Activated T-helper 1 cell treated with Interleukin-2 at 50 U/mL for 16 hours (primary cell): Measurements from ENCODE around the gene DNAAF8.

Experiments used
- DNase-seq: peaks from one replicate; pipeline ENCODE4 v3.0.0-alpha.2; 2020; ENCODE audit warnings: low read depth

Gene DNAAF8

GRCh38 chr16:4695473-4696171 lies 38.7 kb upstream of the DNAAF8 start:
- DNase-seq: no peak

- DNase-seq: no peak
Measured at GRCh38 chr16:4696172-4696904, 38.0 kb upstream of the DNAAF8 start.

- no peak for DNase-seq
Measured at GRCh38 chr16:4696905-4697847, 37.2 kb upstream of the DNAAF8 start.

- DNase-seq: no peak
Measured at GRCh38 chr16:4697848-4698291, 36.5 kb upstream of the DNAAF8 start.

GRCh38 chr16:4698321-4699045 lies 35.9 kb upstream of the DNAAF8 start:
- no peak for DNase-seq

- DNase-seq: no peak
Measured at GRCh38 chr16:4699046-4699556, 35.2 kb upstream of the DNAAF8 start.

GRCh38 chr16:4700380-4700996 lies 33.8 kb upstream of the DNAAF8 start:
- peak; percentile 24 for DNase-seq

- DNase-seq: no peak
Measured at GRCh38 chr16:4700997-4701743, 33.2 kb upstream of the DNAAF8 start.

- DNase-seq: no peak
Measured at GRCh38 chr16:4701791-4702465, 32.4 kb upstream of the DNAAF8 start.

GRCh38 chr16:4702466-4702808 lies 31.9 kb upstream of the DNAAF8 start:
- DNase-seq: no peak

- DNase-seq: no peak
Measured at GRCh38 chr16:4703906-4704305, 30.4 kb upstream of the DNAAF8 start.

GRCh38 chr16:4704491-4704890 lies 29.8 kb upstream of the DNAAF8 start:
- no peak for DNase-seq

- DNase-seq: no peak
Measured at GRCh38 chr16:4704913-4705312, 29.4 kb upstream of the DNAAF8 start.

GRCh38 chr16:4706871-4707270 lies 27.5 kb upstream of the DNAAF8 start:
- DNase-seq: no peak

GRCh38 chr16:4709481-4709880 lies 24.9 kb upstream of the DNAAF8 start:
- no peak for DNase-seq

GRCh38 chr16:4713663-4714501 lies 20.5 kb upstream of the DNAAF8 start:
- DNase-seq: no peak

GRCh38 chr16:4714996-4715395 lies 19.3 kb upstream of the DNAAF8 start:
- no peak for DNase-seq

GRCh38 chr16:4718466-4718865 lies 15.9 kb upstream of the DNAAF8 start:
- DNase-seq: no peak
